ENCODE measurements around the gene DOK3.

DOK3 gene

GRCh38 chr5:177483994-177484901, 25.4 kb downstream of the DOK3 start:
- no peaks in the 10 kb centered on the region for H3K27me3 ChIP-seq (replicated peaks; ENCODE audit: control insufficient read depth, insufficient read depth, low read length)
- H3K4me3 ChIP-seq (replicated peaks; ENCODE audit: low read depth, low read length): no peak overlapping the region
- no peak for DNase-seq (ENCODE audit: extremely low read depth, insufficient read length)
- no peaks in the 10 kb centered on the region; the same call in none of the 2 replicates for H3K36me3 ChIP-seq (ENCODE audit: control insufficient read depth, insufficient read depth, low read length)
- TF ChIP-seq CTCF (IDR thresholded peaks at IDR 0.05; ENCODE audit: insufficient read depth, low read length, poor library complexity, severe bottlenecking): no peak

- Histone ChIP-seq H3K27me3 (replicated peaks; ENCODE audit: control insufficient read depth, insufficient read depth, low read length) (no peaks in the 10 kb centered on the region), H3K4me3 (replicated peaks; ENCODE audit: low read depth, low read length) (no peak overlapping the region), H3K36me3 (ENCODE audit: control insufficient read depth, insufficient read depth, low read length) (no peaks in the 10 kb centered on the region; the same call in none of the 2 replicates)
- DNase-seq (ENCODE audit: extremely low read depth, insufficient read length): no peak
- TF ChIP-seq CTCF (IDR thresholded peaks at IDR 0.05; ENCODE audit: insufficient read depth, low read length, poor library complexity, severe bottlenecking): no peak
Observed at GRCh38 chr5:177483042-177483441, 26.6 kb downstream of the DOK3 start.

GRCh38 chr5:177482359-177482795, 27.2 kb downstream of the DOK3 start:
- H3K4me3 ChIP-seq (replicated peaks; ENCODE audit: low read depth, low read length): no peak overlapping the region
- no peak for DNase-seq (ENCODE audit: extremely low read depth, insufficient read length)
- no peaks in the 10 kb centered on the region for H3K27me3 ChIP-seq (replicated peaks; ENCODE audit: control insufficient read depth, insufficient read depth, low read length)
- no peaks in the 10 kb centered on the region; the same call in none of the 2 replicates for H3K36me3 ChIP-seq (ENCODE audit: control insufficient read depth, insufficient read depth, low read length)
- no peak for TF ChIP-seq CTCF (IDR thresholded peaks at IDR 0.05; ENCODE audit: insufficient read depth, low read length, poor library complexity, severe bottlenecking)

- no peak for DNase-seq (ENCODE audit: extremely low read depth, insufficient read length)
- H3K27me3 ChIP-seq (replicated peaks; ENCODE audit: control insufficient read depth, insufficient read depth, low read length): no peaks in the 10 kb centered on the region
- H3K36me3 ChIP-seq (ENCODE audit: control insufficient read depth, insufficient read depth, low read length): no peaks in the 10 kb centered on the region; the same call in 1 of the 2 replicates
- no peak for TF ChIP-seq CTCF (IDR thresholded peaks at IDR 0.05; ENCODE audit: insufficient read depth, low read length, poor library complexity, severe bottlenecking)
- H3K4me3 ChIP-seq (replicated peaks; ENCODE audit: low read depth, low read length): no peak overlapping the region
Observed at GRCh38 chr5:177479774-177480173, 29.9 kb downstream of the DOK3 start.

GRCh38 chr5:177478711-177479646, 30.6 kb downstream of the DOK3 start:
- Histone ChIP-seq H3K4me3 (replicated peaks; ENCODE audit: low read depth, low read length) (no peak overlapping the region), H3K27me3 (replicated peaks; ENCODE audit: control insufficient read depth, insufficient read depth, low read length) (no peaks in the 10 kb centered on the region; the same call in 1 of the 2 replicates), H3K36me3 (ENCODE audit: control insufficient read depth, insufficient read depth, low read length) (no peaks in the 10 kb centered on the region; the same call in 1 of the 2 replicates)
- DNase-seq (ENCODE audit: extremely low read depth, insufficient read length): no peak
- TF ChIP-seq CTCF (IDR thresholded peaks at IDR 0.05; ENCODE audit: insufficient read depth, low read length, poor library complexity, severe bottlenecking): no peak
